ENCODE results near the gene ZFYVE9.

ZFYVE9 gene

GRCh38 chr1:52139817-52140540 lies 1.9 kb upstream of the ZFYVE9 start:
- H3K79me1 ChIP-seq (ENCODE audit: low read length) = peaks cover 10% of the 10 kb centered on the region
- no peaks in the 10 kb centered on the region for H3K4me1 ChIP-seq (ENCODE audit: control insufficient read depth in 1 of 2, insufficient read depth in 2 of 2, low read length in 2 of 2)
- no peak overlapping the region for H3K18ac ChIP-seq (ENCODE audit: low read length)
- H3K4me2 ChIP-seq (ENCODE audit: low read length) = no peak overlapping the region
- H3K4ac ChIP-seq (ENCODE audit: low read depth, low read length) = no peak overlapping the region
- H4K91ac ChIP-seq (ENCODE audit: low read depth, low read length) = no peak overlapping the region
- no peak overlapping the region for H2BK12ac ChIP-seq (ENCODE audit: low read length)
- no peak overlapping the region for H3K27ac ChIP-seq (ENCODE audit: low read depth, low read length)
- H3K14ac ChIP-seq (ENCODE audit: low read length) = no peak overlapping the region
- H2BK120ac ChIP-seq (ENCODE audit: insufficient read depth, low read length, poor library complexity) = no peak overlapping the region
- no peaks in the 10 kb centered on the region for H3K27me3 ChIP-seq (ENCODE audit: insufficient read depth, low read length)
- H3K23ac ChIP-seq (ENCODE audit: low read length) = no peak overlapping the region
- no peak overlapping the region for H2BK5ac ChIP-seq (ENCODE audit: low read depth, low read length, poor library complexity)
- H3K79me2 ChIP-seq (ENCODE audit: control insufficient read depth, insufficient read depth, low read length, poor library complexity) = peaks cover 9% of the 10 kb centered on the region
- no peak overlapping the region for H4K8ac ChIP-seq (ENCODE audit: low read depth, low read length)
- no peaks in the 10 kb centered on the region for H3K36me3 ChIP-seq (ENCODE audit: control insufficient read depth in 1 of 2, insufficient read depth in 2 of 2, low read length in 2 of 2)
- H2AFZ ChIP-seq (ENCODE audit: insufficient read depth, low read length, poor library complexity) = no peak overlapping the region
- no peak overlapping the region for H4K12ac ChIP-seq (ENCODE audit: low read depth, low read length)
- peak in 1 of 2 donors; percentile 70 for DNase-seq
- H3K9me3 ChIP-seq (ENCODE audit: insufficient read depth, low read depth, low read length) = no peaks in the 10 kb centered on the region
- H2AK5ac ChIP-seq (ENCODE audit: low read length) = no peak overlapping the region
- no peak overlapping the region for H3K4me3 ChIP-seq (ENCODE audit: low read depth, low read length)
- no CpG with 5 or more reads among the region's 5 CpGs for WGBS (ENCODE audit: extremely low coverage, insufficient coverage, insufficient read length)
- no peak overlapping the region for H3K9ac ChIP-seq (ENCODE audit: low read length)

- no peak overlapping the region for H3K27ac ChIP-seq (ENCODE audit: low read depth, low read length)
- H2BK5ac ChIP-seq (ENCODE audit: low read depth, low read length, poor library complexity) = no peak overlapping the region
- H3K18ac ChIP-seq (ENCODE audit: low read length) = no peak overlapping the region
- H2BK12ac ChIP-seq (ENCODE audit: low read length) = no peak overlapping the region
- H3K4me3 ChIP-seq (ENCODE audit: low read depth, low read length) = no peak overlapping the region
- H2BK120ac ChIP-seq (ENCODE audit: insufficient read depth, low read length, poor library complexity) = no peak overlapping the region
- H3K23ac ChIP-seq (ENCODE audit: low read length) = no peak overlapping the region
- no peak overlapping the region for H2AK5ac ChIP-seq (ENCODE audit: low read length)
- no peak overlapping the region for H4K12ac ChIP-seq (ENCODE audit: low read depth, low read length)
- peak overlapping the region; percentile 29 for H3K4me2 ChIP-seq (ENCODE audit: low read length)
- no peaks in the 10 kb centered on the region for H3K27me3 ChIP-seq (ENCODE audit: insufficient read depth, low read length)
- H3K4ac ChIP-seq (ENCODE audit: low read depth, low read length) = no peak overlapping the region
- no peak overlapping the region for H3K14ac ChIP-seq (ENCODE audit: low read length)
- H3K9ac ChIP-seq (ENCODE audit: low read length) = peak overlapping the region; percentile 49
- no peaks in the 10 kb centered on the region for H3K9me3 ChIP-seq (ENCODE audit: insufficient read depth, low read depth, low read length)
- peaks cover 9% of the 10 kb centered on the region for H3K79me2 ChIP-seq (ENCODE audit: control insufficient read depth, insufficient read depth, low read length, poor library complexity)
- H2AFZ ChIP-seq (ENCODE audit: insufficient read depth, low read length, poor library complexity) = no peak overlapping the region
- no peak overlapping the region for H4K91ac ChIP-seq (ENCODE audit: low read depth, low read length)
- H3K36me3 ChIP-seq (ENCODE audit: control insufficient read depth in 1 of 2, insufficient read depth in 2 of 2, low read length in 2 of 2) = no peaks in the 10 kb centered on the region
- H3K79me1 ChIP-seq (ENCODE audit: low read length) = peaks cover 10% of the 10 kb centered on the region
- DNase-seq = no peak
- no peak overlapping the region for H4K8ac ChIP-seq (ENCODE audit: low read depth, low read length)
- no CpG with 5 or more reads among the region's 2 CpGs for WGBS (ENCODE audit: extremely low coverage, insufficient coverage, insufficient read length)
- H3K4me1 ChIP-seq (ENCODE audit: control insufficient read depth in 1 of 2, insufficient read depth in 2 of 2, low read length in 2 of 2) = no peaks in the 10 kb centered on the region
Measured at GRCh38 chr1:52140633-52141512, 1.0 kb upstream of the ZFYVE9 start.

DNA sequence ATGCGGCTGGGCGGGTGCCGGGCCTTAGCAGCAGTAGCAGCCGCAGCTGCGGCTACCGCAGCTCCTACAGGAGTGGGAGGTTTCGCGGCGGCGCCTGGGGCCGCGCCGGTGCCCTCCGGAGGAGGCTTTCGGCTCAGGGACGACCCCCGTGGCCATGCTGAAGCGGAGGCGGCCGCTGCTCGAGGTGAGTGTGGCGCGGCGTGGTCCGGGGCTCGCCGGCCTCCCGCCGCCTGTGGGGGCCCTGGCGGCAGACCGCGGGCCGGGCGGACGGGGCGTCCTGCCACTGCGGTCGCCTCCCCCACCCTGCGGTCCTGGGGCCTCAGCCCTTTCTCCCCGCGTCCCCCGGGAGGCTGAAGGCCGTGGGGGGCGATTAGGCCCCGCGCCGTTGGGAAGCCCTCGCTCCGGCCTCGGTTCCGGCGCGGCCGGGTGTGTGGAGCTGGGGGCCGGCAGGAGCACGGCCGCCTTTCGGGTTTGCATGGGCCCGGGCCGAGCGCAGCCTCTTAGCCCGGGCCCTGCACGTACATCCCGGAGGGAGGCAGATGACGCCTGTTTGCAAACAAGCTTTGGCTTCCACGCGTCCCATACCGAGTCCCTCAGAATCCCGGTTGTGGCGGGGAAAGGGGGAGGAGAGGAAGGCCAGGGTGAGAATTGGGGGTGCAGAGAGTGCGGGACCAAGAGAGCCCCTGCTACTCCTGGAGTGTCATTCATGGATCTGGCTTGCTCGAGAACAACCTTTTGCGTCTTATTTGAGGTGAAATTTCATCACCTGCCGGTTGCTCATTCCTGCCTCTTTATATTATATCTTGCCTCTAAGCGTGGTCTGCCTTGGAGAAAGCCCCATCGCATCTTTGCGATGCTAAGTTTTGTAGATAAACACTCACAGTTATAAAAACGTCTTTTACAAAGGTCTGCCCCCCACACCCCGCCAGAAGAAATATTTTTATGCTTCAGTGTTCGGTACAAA lies 613 bp downstream of the ZFYVE9 start:
- Histone ChIP-seq H3K27ac (ENCODE audit: low read depth, low read length) (peak overlapping the region; percentile 79), H2BK12ac (ENCODE audit: low read length) (no peak overlapping the region), H3K23ac (ENCODE audit: low read length) (no peak overlapping the region), H4K91ac (ENCODE audit: low read depth, low read length) (peak overlapping the region; percentile 96), H3K27me3 (ENCODE audit: insufficient read depth, low read length) (no peaks in the 10 kb centered on the region), H2AK5ac (ENCODE audit: low read length) (no peak overlapping the region), H3K9me3 (ENCODE audit: insufficient read depth, low read depth, low read length) (no peaks in the 10 kb centered on the region), H3K4me1 (ENCODE audit: control insufficient read depth in 1 of 2, insufficient read depth in 2 of 2, low read length in 2 of 2) (no peaks in the 10 kb centered on the region), H3K9ac (ENCODE audit: low read length) (peak overlapping the region; percentile 71), H3K4me3 (ENCODE audit: low read depth, low read length) (peak overlapping the region; percentile 91), H2AFZ (ENCODE audit: insufficient read depth, low read length, poor library complexity) (peak overlapping the region; percentile 99), H3K4ac (ENCODE audit: low read depth, low read length) (peak overlapping the region; percentile 84), H2BK120ac (ENCODE audit: insufficient read depth, low read length, poor library complexity) (peak overlapping the region; percentile 52), H4K12ac (ENCODE audit: low read depth, low read length) (peak overlapping the region; percentile 70), H3K79me1 (ENCODE audit: low read length) (peaks cover 10% of the 10 kb centered on the region), H3K79me2 (ENCODE audit: control insufficient read depth, insufficient read depth, low read length, poor library complexity) (peaks cover 9% of the 10 kb centered on the region), H4K8ac (ENCODE audit: low read depth, low read length) (peak overlapping the region; percentile 89), H3K14ac (ENCODE audit: low read length) (peak overlapping the region; percentile 89), H3K36me3 (ENCODE audit: control insufficient read depth in 1 of 2, insufficient read depth in 2 of 2, low read length in 2 of 2) (no peaks in the 10 kb centered on the region), H3K18ac (ENCODE audit: low read length) (peak overlapping the region; percentile 96), H2BK5ac (ENCODE audit: low read depth, low read length, poor library complexity) (peak overlapping the region; percentile 60), H3K4me2 (ENCODE audit: low read length) (peak overlapping the region; percentile 92)
- no CpG with 5 or more reads among the region's 80 CpGs for WGBS (ENCODE audit: extremely low coverage, insufficient coverage, insufficient read length)
- peak; percentile 27 to 65 for DNase-seq

DNA sequence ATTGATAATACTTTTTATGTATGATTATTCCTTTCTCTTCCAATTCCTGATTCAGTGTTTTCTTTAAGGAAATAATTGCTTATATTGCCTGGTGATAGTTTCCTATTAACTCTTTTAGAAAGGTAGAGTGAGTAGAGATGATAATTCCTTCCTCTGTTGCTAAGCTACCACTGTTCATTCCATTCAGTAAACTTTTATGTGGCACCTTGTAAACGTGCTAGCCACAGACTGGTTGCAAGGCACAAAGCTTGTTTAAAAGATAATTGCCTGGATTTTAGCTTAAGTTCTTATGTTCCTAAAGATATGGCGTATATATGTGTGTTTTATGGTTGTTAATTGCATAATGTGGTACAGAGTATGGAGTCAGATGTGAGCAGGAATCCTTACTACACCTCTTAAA lies 3.2 kb downstream of the ZFYVE9 start:
- Histone ChIP-seq H4K12ac (ENCODE audit: low read depth, low read length) (no peak overlapping the region), H2BK12ac (ENCODE audit: low read length) (no peak overlapping the region), H3K27me3 (ENCODE audit: insufficient read depth, low read length) (no peaks in the 10 kb centered on the region), H3K27ac (ENCODE audit: low read depth, low read length) (no peak overlapping the region), H3K4me1 (ENCODE audit: control insufficient read depth in 1 of 2, insufficient read depth in 2 of 2, low read length in 2 of 2) (no peaks in the 10 kb centered on the region), H2AK5ac (ENCODE audit: low read length) (no peak overlapping the region), H3K79me1 (ENCODE audit: low read length) (peaks cover 10% of the 10 kb centered on the region), H4K8ac (ENCODE audit: low read depth, low read length) (no peak overlapping the region), H3K79me2 (ENCODE audit: control insufficient read depth, insufficient read depth, low read length, poor library complexity) (peaks cover 9% of the 10 kb centered on the region), H3K9me3 (ENCODE audit: insufficient read depth, low read depth, low read length) (no peaks in the 10 kb centered on the region), H4K91ac (ENCODE audit: low read depth, low read length) (no peak overlapping the region), H3K9ac (ENCODE audit: low read length) (no peak overlapping the region), H3K36me3 (ENCODE audit: control insufficient read depth in 1 of 2, insufficient read depth in 2 of 2, low read length in 2 of 2) (no peaks in the 10 kb centered on the region), H3K4me3 (ENCODE audit: low read depth, low read length) (no peak overlapping the region), H2BK5ac (ENCODE audit: low read depth, low read length, poor library complexity) (no peak overlapping the region), H3K4me2 (ENCODE audit: low read length) (no peak overlapping the region), H2BK120ac (ENCODE audit: insufficient read depth, low read length, poor library complexity) (no peak overlapping the region), H2AFZ (ENCODE audit: insufficient read depth, low read length, poor library complexity) (no peak overlapping the region), H3K18ac (ENCODE audit: low read length) (no peak overlapping the region), H3K14ac (ENCODE audit: low read length) (no peak overlapping the region), H3K23ac (ENCODE audit: low read length) (no peak overlapping the region), H3K4ac (ENCODE audit: low read depth, low read length) (no peak overlapping the region)
- no peak for DNase-seq
- no CpG with 5 or more reads among the region's 2 CpGs for WGBS (ENCODE audit: extremely low coverage, insufficient coverage, insufficient read length)

Measured in trophoblast cell (in vitro differentiated cells and primary cell).